GM21786 (cell line): ENCODE measurements around the gene LDLRAD4.

ENCODE experiments used
- ATAC-seq: cut with Tn5 transposase; IDR thresholded peaks from one replicate; pipeline ENCODE4 v1.9.1; 2021; ENCODE audit not compliant: unreplicated experiment

The LDLRAD4 gene

DNA sequence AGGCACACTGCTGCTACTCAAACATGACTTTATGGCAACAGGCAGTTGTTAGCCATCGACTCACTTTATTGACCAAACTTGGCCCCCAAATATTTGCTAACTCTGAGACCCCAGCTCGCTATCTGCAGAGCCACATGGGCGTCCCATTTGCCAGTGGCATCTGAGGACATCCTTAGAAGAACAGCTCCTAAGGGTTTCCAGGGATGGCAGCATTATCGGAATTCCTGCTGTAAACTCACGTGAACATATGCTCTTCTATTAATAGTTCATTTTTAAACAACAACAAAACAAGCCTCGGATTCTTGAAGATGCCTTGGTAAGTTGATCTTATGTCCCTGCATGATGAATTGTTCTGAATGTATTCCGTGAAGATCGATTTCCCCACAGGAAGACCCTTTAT, 181.0 kb downstream of the LDLRAD4 start:
- ATAC-seq: no peak

- no peak for ATAC-seq
Observed at GRCh38 chr18:13400636-13401315, 182.2 kb downstream of the LDLRAD4 start.

GRCh38 chr18:13401404-13401803, 182.8 kb downstream of the LDLRAD4 start:
- ATAC-seq: no peak

DNA sequence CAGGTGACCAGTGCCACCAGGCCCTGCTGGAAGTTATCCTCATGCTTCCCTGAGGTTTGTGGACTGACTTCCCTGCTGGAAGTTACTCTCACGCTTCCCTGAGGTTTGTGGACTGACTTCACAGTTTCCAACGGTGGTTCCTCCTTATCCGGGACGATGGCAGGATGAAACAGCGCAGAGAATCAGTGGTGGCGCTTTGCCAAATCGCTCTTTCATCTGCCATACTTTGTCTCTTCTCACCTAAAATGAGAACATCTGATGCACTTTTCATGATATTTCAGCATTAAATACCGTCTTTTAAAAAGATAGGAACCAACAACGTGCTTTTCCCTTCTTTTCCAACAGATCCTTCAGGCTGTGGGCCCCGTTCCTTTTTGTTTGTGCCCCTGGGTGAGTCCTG, 183.3 kb downstream of the LDLRAD4 start:
- no peak for ATAC-seq

DNA sequence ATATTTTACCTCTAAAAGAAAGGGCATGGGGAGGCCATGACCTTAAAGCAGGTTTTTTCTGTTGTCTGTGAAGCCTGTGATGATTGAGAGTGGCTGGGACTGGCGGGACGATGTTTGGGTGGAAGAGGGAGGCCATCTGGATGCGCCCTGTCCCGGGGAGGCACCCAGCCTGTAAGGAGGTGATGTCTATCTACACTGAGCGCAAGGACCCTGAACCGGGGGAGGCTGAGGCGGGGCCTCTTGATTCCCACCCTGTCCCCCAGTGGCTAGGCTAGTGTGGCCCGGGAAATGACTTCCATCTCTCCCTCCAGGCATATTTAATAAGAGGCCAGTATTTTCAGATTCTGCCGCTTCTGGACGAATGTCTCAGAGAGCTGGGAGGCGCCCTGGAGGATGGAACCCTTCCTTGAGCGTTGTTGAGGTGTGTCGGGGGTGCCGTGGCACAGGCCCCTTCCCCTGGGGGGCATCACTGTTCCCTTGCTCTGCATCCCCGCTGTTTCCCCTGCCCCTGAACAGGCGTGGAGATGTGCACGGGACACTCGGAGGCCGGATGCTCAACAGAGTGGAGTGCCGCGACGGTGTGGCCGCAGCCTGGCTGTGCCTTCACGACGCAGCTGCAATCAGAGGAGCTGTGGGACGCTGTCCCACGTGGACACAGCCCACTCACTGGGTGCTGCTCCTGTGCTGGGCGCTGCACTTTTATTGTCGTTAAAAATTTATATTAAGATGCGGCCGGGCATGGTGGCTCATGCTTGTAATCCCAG, 185.4 kb downstream of the LDLRAD4 start:
- ATAC-seq: no peak

DNA sequence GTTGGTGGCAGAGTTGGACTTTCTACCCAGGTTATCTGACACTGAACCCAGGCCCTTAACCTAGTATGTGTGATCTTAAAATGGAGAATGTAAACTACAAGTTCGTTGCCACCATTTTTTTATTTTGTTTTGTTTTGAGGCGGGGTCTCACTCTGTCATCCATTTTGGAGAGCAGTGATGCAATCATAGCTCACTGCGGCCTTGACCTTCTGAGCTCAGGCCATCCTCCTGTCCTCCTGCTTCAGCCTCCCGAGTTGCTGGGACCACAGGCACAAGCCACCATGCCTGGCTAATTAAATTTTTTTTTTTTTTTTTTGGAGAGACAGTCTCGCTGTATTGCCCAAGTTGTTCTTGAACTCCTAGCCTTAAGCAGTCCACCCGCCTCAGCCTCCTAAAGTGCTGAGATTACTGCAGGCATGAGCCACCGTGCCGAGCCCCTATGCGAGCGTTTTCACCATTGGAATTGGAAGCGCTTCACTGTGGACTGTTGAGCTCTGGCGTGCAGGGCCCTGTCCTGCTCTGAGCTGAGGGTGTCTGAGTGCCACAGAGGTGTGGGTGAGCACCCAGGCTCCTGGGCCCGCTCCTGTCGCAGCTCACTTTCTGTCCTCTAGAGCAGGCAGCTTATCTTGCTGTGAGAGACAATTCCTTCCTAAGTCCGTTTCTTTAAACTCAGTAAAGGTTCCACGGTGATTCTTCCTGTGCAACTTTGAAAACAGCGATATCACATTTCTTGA, 186.9 kb downstream of the LDLRAD4 start:
- no peak for ATAC-seq

DNA sequence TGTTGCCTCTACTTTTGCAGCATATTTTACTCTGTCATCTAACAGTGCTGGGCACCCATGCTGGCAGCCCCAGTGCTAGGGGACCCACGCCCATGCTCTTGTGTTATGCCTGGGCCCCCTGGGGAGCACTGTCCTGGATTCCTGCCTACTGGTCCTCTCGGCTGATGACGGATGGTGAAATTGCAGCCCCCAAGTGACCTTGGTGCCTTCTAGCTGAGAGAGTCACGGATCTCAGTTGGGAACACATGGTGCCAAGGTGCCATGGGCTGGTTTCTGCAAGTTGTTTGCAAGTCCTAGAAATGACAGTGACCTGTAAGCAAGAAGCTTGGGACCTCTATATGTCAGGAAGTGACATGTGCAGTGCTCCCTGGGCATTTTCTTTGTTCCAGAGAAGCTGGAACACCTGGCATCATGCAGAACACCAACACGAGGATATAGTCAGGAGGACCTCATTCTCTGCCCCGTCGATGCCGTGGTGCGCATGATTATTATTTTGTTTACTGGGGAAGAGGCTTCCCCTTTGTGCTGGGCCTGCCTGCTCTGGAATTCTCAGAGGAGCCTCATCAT, 187.6 kb downstream of the LDLRAD4 start:
- no peak for ATAC-seq

GRCh38 chr18:13406736-13407135, 188.2 kb downstream of the LDLRAD4 start:
- no peak for ATAC-seq

DNA sequence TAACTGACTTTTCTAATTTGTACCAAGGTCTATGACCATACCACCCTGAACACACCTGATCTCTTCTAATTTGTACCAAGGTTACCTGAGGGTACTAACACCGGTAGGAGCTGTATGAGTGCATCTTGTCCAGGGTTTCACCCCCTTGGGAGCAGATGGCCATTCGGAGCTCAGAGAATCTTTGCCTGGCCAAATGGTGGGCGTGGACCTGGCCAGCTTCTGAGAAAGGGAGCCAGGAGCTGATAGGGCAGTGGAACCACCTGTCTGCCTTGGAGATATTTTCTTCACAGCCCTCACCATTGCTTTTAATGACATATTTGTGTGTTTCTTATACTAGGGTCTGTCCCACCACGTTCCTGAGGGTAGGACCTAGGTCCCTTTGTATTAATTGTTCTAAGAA, 188.9 kb downstream of the LDLRAD4 start:
- no peak for ATAC-seq

GRCh38 chr18:13409026-13409425, 190.5 kb downstream of the LDLRAD4 start:
- no peak for ATAC-seq

DNA sequence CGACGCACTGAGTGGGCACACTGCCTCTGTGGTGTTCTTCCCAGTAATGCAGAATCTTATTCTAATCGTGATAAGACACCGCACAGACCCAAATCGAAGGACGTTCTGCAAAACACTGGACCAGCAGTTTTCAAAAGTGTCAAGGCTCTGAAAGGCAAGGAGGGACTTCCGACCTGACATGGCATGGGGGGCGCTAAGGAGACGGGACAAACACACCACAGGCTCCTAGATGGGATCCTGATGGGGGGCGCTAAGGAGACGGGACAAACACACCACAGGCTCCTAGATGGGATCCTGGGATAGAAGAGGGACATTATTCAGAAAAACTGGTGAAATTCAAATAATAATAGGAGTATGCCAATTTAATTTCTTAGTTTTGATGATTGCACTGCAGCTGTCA, 191.4 kb downstream of the LDLRAD4 start:
- no peak for ATAC-seq

- ATAC-seq: no peak
Observed at GRCh38 chr18:13410471-13410870, 191.9 kb downstream of the LDLRAD4 start.

DNA sequence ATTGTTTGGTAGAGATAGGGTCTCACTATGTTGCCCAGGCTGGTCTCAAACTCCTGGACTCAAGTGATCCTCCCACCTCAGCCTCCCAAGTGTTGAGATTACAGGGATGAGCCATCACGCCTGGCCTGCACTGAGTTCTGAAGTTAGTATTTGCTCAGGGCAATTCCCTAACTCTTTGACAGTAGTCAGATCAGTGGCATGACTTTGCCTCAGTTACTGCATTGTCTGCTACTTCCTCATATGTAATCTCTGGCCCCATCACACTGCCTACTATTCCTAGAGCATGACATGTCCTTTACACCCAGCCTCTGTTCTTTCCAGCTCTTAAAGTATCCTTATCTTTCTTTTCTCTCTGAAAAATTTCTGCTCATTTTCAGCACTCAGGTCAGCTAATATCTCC, 193.5 kb downstream of the LDLRAD4 start:
- no peak for ATAC-seq

DNA sequence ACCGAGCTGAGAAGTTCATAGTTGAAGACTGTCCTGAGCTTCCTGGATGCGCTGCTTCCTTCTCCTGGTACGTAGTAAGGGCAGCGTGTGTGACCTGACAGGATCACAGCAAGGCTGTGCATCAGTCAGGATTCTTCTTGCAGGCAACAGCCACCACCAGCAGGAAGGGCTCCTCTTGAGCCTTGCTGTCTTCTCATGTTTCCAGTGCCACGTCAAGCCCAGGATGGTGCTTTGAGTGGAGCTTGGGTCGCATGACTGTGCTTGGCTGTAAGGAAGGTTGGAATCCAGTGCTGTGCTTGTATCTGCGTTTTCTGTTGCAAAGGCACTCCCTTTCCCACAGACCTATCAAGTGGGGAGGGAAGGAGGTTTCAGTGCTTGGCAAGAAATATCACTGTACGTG, 194.3 kb downstream of the LDLRAD4 start:
- ATAC-seq: no peak

GRCh38 chr18:13414102-13414501, 195.5 kb downstream of the LDLRAD4 start:
- ATAC-seq: no peak

GRCh38 chr18:13414521-13414920, 196.0 kb downstream of the LDLRAD4 start:
- ATAC-seq: no peak

DNA sequence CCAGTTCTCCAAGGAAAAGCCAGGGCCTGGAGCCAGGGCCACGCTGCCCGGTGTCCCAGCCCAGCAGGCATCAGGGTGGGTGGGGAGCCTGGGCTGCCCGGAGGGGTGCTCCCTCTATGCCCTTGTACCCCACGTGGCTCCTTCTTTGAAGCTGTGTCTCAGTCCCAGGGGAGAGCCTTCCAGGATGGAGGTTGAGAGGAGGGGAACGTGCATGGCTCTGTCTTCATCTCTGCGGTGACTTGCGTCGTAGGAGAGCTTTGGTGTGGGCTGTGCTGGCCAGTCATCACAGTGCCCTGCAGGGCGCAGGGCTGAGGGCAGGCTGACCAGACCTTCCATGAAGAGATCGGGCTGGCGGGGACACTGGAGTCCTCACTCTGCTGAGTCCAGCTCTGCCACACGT, 197.2 kb downstream of the LDLRAD4 start:
- no peak for ATAC-seq

- no peak for ATAC-seq
Observed at GRCh38 chr18:13416208-13416607, 197.6 kb downstream of the LDLRAD4 start.

GRCh38 chr18:13416848-13417247, 198.3 kb downstream of the LDLRAD4 start:
- ATAC-seq: no peak

- ATAC-seq: no peak
Observed at GRCh38 chr18:13418013-13418710, 199.6 kb downstream of the LDLRAD4 start.
